Measurements from ENCODE around the gene SRL. TPM values are rescaled to one million over a fixed set of nuclear protein-coding genes. Genes with fewer than 3 reads are reported as not detected.
A peak's percentile ranks its signal among the peaks of the same experiment; 100 is the strongest.

SRL gene
- total RNA-seq = 1 to 10 TPM; 1.2 to 3.4 (median 2.4) TPM

DNA sequence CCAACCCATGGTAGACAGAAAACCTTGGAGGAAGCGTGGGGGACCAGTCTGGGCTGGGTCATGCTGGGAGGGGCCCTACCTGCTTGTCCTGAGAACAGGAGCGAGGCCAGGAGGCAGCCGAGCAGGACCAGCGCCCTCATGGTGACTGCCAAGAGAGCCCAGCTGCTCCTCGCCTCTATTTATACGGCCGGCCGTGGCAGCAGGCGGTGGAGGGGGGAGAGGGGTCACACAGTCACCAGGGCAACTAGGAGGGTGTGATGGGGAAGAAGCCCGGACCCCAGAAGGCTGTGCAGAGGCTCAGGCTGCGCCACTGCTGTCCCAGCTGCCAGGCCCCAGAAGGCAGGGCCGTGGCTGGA, at the start of gene SRL:
Gene SRL (minus strand): TSS at position 153 of the 356 bp plus-strand sequence. CDS start 13 bp downstream, at position 140.
- ATAC-seq = no peak
- no peaks in the 10 kb centered on the region for H3K9me3 ChIP-seq
- peaks cover 0 to 14% (median 0%) of the 10 kb centered on the region in 3 donors for H3K4me1 ChIP-seq
- H3K27me3 ChIP-seq = no peaks in the 10 kb centered on the region
- peak within 1 kb of the TSS in 1 of 2 donors; percentile 4 for H3K4me3 ChIP-seq
- TF ChIP-seq POLR2A (IDR thresholded peaks at IDR 0.05) (no peak), POLR2AphosphoS5 (IDR thresholded peaks at IDR 0.05) (no peak), EP300 (IDR thresholded peaks at IDR 0.05) (no peak)
- TF ChIP-seq, protein P1, sequence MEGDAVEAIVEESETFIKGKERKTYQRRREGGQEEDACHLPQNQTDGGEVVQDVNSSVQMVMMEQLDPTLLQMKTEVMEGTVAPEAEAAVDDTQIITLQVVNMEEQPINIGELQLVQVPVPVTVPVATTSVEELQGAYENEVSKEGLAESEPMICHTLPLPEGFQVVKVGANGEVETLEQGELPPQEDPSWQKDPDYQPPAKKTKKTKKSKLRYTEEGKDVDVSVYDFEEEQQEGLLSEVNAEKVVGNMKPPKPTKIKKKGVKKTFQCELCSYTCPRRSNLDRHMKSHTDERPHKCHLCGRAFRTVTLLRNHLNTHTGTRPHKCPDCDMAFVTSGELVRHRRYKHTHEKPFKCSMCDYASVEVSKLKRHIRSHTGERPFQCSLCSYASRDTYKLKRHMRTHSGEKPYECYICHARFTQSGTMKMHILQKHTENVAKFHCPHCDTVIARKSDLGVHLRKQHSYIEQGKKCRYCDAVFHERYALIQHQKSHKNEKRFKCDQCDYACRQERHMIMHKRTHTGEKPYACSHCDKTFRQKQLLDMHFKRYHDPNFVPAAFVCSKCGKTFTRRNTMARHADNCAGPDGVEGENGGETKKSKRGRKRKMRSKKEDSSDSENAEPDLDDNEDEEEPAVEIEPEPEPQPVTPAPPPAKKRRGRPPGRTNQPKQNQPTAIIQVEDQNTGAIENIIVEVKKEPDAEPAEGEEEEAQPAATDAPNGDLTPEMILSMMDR (IDR thresholded peaks at IDR 0.05) = no peak
- peak within 1 kb of the TSS in 1 of 4 donors; percentile 47 for H3K27ac ChIP-seq
- WGBS, 2 donors (ENCODE audit: low coverage in 1 of 2) = no CpG with 5 or more reads among the region's 12 CpGs
- H3K36me3 ChIP-seq = no peaks in the 10 kb centered on the region

DNA sequence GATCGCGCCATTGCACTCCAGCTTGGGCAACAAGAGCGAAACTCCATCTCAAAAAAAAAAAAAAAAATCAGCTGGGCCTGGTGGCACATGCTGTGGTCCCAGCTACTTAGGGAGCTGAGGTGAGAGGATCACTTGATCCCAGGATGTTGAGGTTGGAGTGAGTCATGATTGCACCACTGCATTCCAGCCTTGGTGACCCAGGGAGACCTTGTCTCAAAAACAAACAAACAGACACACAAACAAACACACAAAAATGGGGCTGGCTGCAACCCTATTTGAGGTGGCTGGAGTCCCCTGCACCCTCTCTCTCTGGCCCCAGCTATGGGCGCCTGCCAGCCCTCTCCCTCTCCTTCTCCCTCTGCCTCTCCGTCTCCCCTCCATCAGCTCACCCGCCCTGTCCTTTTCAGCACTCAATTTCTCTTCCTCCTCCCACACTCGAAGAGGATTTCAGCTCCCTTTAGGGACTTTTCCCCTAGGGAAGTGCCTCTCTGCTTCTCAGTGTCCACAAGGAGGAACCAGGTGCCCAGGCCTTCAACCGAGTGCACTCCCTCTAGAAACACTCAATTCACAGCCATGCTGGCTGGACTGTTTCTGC, 48.5 kb upstream of the SRL start:
- H3K27me3 ChIP-seq = no peaks in the 10 kb centered on the region
- ATAC-seq = no peak
- H3K4me3 ChIP-seq = no peak overlapping the region
- H3K36me3 ChIP-seq = no peaks in the 10 kb centered on the region
- 46 to 75% methylated on average over 2 to 8 of the region's 8 CpGs for WGBS, 2 donors (ENCODE audit: low coverage in 1 of 2)
- peaks cover 0 to 47% (median 30%) of the 10 kb centered on the region in 3 donors for H3K4me1 ChIP-seq
- no peak overlapping the region for H3K27ac ChIP-seq
- H3K9me3 ChIP-seq = no peaks in the 10 kb centered on the region
- no peak for TF ChIP-seq POLR2A (IDR thresholded peaks at IDR 0.05)
- TF ChIP-seq, protein P1 (IDR thresholded peaks at IDR 0.05) = peak in 2 of 4 experiments; percentile 13 to 32

DNA sequence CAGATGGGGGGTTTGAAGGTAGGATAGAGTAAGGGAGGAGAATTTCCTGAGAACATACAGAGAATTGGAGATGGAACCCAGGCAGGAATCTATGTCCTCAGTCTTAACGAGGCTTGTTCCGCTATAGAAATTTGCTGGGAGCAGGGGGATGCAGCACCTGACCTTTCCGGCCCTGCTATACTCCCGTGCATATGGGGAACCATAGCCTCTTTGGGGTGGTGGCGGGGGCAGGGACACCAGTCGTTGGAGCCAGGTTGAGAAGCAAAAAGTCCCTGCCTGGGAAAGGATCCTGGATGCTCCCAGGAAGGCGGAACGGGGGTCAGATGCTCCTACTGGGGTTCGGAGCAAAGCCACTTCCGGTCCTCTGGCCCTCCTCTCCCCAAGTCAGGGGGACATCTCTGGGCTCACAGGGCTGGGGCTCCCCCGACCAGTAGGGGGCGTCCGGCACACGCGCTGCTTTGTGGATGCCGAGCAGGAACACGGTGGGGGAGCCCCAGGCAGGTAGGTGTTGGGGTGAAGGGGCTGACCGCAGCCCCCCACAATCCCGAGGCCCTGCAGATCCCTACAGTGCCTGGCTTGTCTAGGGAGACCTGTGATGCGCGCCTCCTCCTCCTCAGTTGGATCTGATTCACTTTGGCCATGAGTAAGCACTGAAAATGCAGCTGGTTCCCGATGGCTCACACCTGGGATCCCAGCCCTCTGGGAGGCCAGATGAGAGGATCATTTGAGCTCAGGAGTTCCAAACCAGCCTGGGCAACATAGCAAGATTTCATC, 46.5 kb upstream of the SRL start:
- Histone ChIP-seq H3K4me3 (no peak overlapping the region), H3K9me3 (no peaks in the 10 kb centered on the region), H3K27me3 (peaks cover 12% of the 10 kb centered on the region), H3K4me1 (peaks cover 0 to 31% (median 20%) of the 10 kb centered on the region in 3 donors), H3K36me3 (no peaks in the 10 kb centered on the region), H3K27ac (no peak overlapping the region)
- 7 to 27% methylated on average over 3 to 5 of the region's 22 CpGs for WGBS, 2 donors (ENCODE audit: low coverage in 1 of 2)
- peak; percentile 81 for ATAC-seq
- no peak for TF ChIP-seq POLR2A (IDR thresholded peaks at IDR 0.05)
- TF ChIP-seq, protein P1 (IDR thresholded peaks at IDR 0.05) = peak in 3 of 4 experiments; percentile 84 to 99 (median 85)
- TF ChIP-seq POLR2AphosphoS5 (IDR thresholded peaks at IDR 0.05) = no peak
- TF ChIP-seq EP300 (IDR thresholded peaks at IDR 0.05) = no peak

DNA sequence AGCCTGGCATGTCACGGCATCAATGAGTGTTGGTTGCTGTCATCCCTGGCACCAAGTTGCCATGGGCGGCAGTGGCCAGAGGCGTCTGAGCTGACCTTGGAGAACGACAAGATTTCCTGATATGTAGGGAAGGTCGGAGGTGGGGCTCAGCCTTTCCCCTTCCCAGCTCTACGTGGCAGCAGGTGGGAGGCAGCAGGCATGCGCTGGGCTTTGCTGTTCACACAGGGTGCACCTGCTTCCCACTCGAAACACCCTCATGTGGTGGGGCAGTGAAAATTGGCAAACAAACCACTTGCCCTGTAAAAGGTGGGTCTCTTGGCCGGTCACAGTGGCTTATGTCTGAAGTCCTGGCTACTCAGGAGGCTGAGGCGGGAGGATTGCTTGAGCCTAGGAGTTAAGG, 43.3 kb upstream of the SRL start:
- H3K4me3 ChIP-seq = no peak overlapping the region
- 85% methylated on average over 2 of the region's 10 CpGs; no CpG with 5 or more reads in 1 of the 2 donors for WGBS, 2 donors (ENCODE audit: low coverage in 1 of 2)
- no peak for ATAC-seq
- H3K9me3 ChIP-seq = no peaks in the 10 kb centered on the region
- H3K36me3 ChIP-seq = no peaks in the 10 kb centered on the region
- peaks cover 0 to 11% (median 8%) of the 10 kb centered on the region in 3 donors for H3K4me1 ChIP-seq
- TF ChIP-seq POLR2A (IDR thresholded peaks at IDR 0.05) (no peak), POLR2AphosphoS5 (IDR thresholded peaks at IDR 0.05) (no peak), EP300 (IDR thresholded peaks at IDR 0.05) (no peak)
- TF ChIP-seq, protein P1 (IDR thresholded peaks at IDR 0.05) = no peak
- peaks cover 12% of the 10 kb centered on the region for H3K27me3 ChIP-seq
- H3K27ac ChIP-seq = no peak overlapping the region
